Hypothalamus (tissue), 51 donors: Measurements from ENCODE around the gene BMPER.
A peak's percentile ranks its signal among the peaks of the same experiment; 100 is the strongest.

Experiments used
- DNase-seq, 51 donors: peaks; one replicate each; lab custom pipeline; 2025; lab: John Stamatoyannopoulos, UW

The BMPER gene

GRCh38 chr7:33919449-33919848 lies 14.1 kb downstream of the BMPER start:
- no peak for DNase-seq

DNA sequence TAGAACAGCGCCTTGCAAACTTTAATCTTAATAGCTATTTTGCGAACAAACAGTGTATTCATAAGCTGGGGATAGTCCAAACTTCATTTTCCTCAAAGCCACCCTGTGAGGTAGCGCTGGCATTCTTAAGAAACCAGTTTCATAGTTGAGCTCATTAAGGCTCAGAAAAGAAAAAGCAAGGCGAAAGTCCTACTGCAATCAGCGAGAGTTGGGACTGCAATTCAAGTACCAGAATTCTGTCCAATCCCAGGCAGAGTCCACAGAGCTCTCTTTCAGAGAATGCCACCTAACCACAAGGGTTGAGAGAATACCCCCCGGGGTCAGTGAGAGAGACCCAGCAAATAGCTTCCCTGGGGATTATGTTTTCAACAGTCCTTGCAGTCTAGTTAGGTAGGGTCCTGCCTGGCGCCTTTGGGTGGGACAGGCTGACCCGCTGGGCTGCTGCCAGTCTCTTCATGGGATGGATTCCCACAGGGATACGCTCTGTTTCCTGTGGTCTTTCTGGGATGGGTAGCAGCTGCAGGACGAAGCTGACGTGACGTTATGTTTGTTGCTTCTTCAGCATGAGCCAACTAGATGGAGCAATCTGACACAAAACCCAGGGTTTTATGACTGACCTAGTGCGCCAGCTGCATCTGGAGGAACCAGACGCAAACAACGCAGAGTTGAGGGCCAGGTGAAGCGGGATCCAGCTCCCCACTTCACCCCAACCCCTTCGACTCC lies 16.0 kb downstream of the BMPER start:
- no peak for DNase-seq

GRCh38 chr7:33922820-33923219 lies 17.5 kb downstream of the BMPER start:
- no peak for DNase-seq

DNA sequence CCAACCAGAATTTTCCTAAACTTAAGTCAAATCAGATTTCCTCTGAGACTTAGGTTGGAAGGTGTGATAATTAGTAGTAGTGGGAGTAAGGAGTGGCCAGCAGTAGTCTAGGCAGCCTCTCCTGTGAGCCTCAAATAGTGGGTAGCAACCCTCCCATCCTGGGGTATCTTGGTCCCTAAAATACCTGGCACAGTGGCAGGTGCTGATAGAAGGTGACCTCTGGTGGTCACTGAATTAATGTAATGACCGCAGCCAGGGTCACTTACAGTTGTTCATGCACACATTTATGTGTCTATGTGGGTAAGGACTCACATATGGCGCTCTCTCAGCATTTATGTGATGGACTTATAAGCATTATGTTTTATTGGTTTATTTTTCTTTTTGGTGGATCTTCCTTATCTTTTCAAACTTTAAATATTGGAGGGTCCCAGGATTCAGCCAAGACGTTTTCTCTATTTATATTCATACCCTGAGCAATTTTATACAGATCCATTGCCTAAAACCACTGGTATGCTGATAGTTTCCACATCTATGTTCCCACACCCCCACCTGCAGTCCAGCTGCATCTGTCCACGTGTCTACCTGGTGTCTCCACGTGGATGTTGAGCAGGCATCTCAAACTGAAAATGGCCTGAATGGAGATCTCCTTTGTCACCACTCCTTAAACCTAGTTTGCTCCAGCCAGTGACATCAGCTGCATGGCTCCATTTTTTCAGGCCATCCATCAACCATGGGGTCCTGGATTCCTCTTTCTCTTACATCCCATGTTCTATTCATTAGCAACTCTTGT lies 18.3 kb downstream of the BMPER start:
- no peak for DNase-seq

DNA sequence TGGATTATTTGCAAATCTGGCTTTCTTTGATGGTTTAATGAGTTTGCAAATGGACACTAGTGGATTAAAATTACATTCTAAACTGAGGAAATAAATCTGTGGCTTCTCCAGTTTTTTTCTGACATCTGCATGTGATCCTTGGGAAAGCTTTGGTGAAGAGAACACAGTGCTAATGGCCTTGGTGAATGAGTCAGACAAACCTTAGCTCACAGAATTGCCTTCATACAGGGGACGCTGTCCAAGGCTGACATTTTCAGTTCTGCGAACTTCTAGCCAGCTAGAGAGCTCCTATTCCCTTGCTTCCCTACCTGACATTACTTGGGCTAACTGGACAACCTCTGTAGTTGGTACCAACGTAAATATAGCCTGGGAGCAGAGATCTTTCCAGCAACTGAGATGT lies 21.2 kb downstream of the BMPER start:
- DNase-seq, result no peak

- DNase-seq, result no peak
Measured at GRCh38 chr7:33928986-33929385, 23.6 kb downstream of the BMPER start.

GRCh38 chr7:33932221-33932620 lies 26.9 kb downstream of the BMPER start:
- DNase-seq, result peak in 1 of 51 donors; percentile 1

DNA sequence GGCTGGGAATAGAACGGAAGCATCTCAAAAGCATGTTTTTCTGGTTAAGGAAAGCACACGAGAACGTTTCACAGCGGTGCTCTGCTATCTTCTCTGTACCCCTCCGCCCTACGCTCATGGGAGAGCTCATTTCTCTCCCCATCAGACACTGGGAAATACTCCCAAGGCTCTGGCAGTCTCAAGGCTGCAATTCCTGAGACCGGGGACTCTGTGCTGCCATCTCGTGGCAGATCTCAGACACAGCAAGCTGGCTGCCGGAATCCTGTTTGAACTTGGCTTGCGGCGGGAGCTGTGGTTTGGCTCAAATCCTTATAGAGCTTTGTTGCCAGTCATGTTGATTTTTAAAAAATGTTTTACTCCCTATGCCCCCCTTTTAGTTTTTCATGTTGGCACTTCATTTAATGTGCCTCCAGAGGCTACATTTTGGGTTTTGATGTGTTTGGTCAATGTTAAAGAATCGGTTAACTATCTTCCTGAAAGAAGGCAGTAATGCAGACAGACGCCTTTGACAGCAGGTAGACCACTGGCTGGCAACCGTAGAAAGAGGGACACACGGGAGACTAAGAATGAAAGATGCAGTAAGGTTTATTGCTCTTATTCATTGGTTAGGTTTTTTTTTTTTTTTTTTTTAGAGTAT lies 27.6 kb downstream of the BMPER start:
- peak in 50 of 51 donors; percentile 7 to 89 (median 66) for DNase-seq

- peak in 3 of 51 donors; percentile 6 to 28 (median 10) for DNase-seq
Measured at GRCh38 chr7:33933611-33934281, 28.4 kb downstream of the BMPER start.

GRCh38 chr7:33934391-33934790 lies 29.1 kb downstream of the BMPER start:
- DNase-seq, result no peak

- DNase-seq, result no peak
Measured at GRCh38 chr7:33936503-33936902, 31.2 kb downstream of the BMPER start.

GRCh38 chr7:33937871-33938270 lies 32.5 kb downstream of the BMPER start:
- DNase-seq, result no peak

- no peak for DNase-seq
Measured at GRCh38 chr7:33939121-33939520, 33.8 kb downstream of the BMPER start.

DNA sequence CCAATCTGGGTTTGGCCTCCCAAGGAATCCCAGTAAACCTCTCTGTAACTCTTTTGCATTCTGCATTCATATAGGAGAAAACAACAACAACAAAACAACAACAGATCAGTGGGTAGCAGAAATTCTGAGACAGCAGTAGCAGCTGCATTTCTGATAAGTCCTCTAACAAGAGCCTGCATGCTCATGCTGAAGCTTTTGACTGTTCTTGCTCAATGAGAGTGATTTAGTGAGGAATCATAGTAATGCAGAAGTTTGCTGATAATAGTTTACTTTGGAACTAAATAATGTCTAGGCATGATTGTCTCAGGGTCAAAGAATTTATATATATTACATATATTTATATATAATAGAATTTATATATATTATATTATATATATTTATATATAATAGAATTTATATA lies 35.2 kb downstream of the BMPER start:
- no peak for DNase-seq

GRCh38 chr7:33941418-33941817 lies 36.1 kb downstream of the BMPER start:
- DNase-seq, result no peak

- DNase-seq, result peak in 1 of 51 donors; percentile 1
Measured at GRCh38 chr7:33946094-33946699, 40.9 kb downstream of the BMPER start.

- no peak for DNase-seq
Measured at GRCh38 chr7:33950047-33950714, 44.8 kb downstream of the BMPER start.

DNA sequence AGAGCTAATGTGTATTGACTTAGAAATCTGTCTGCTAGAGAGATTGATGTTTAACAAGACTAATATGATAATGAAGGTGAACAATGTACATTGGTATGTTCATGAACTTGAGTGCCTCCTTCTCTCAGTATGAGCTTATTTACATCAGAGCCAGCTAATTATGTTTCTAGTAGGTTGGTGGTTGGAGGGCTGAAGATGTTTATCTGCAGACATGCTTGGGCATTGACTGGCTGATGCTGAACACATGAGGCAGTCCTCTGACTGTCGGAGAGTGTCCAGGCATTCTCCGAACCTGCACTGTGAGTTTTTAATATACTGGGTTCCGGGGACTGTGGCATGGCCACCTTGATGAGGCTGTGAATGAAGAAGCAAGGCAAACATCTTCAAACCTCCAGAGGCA lies 47.5 kb downstream of the BMPER start:
- DNase-seq, result no peak

GRCh38 chr7:33958104-33958503 lies 52.8 kb downstream of the BMPER start:
- DNase-seq, result no peak

DNA sequence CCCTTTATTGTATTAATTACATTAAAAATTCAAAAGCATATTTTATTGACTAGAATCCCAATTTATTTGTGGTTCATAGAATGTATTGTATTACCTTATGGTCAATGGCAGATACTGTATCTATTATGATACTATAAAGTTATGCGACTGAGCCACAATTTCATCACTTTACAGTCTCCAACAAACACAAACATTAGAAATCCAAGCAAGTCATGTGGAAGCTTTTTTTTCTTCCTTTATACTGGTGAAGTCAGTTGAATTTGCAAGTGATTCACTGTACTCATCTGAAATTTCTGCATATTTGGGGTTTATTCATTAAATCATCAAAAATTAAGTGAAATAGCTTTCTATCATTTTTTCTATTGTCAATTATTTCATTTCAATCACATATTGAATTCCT lies 54.3 kb downstream of the BMPER start:
- DNase-seq, result no peak
